Thyroid gland (tissue), 4 donors: ENCODE results near the gene MRFAP1.

Experiments
- CTCF ChIP-seq, 6 experiments: fragments of 200-600 bp in 3 of 6; fragments of 450-650 bp in 3 of 6; sonication (generic) in 3 of 6; IDR thresholded peaks; one replicate each; pipeline ENCODE4 v1.5.1; 2016 to 2019; ENCODE audit warnings: antibody characterized with exemption in 6 of 6, mild to moderate bottlenecking in 2 of 6, inconsistent platforms in 1 of 6, moderate library complexity in 1 of 6
- POLR2A ChIP-seq, 2 donors: fragments of 450-650 bp; IDR thresholded peaks; one replicate each; pipeline ENCODE4 v1.6.1; 2017; ENCODE audit warnings: antibody characterized with exemption in 2 of 2, mild to moderate bottlenecking in 2 of 2, moderate library complexity in 1 of 2

- TF ChIP-seq CTCF (IDR thresholded peaks at IDR 0.05) (no peak), POLR2A (IDR thresholded peaks at IDR 0.05) (no peak)
These were observed 47.7 kb downstream of the MRFAP1 start for GRCh38 chr4:6687947-6688878.
